Breast epithelium (tissue), 3 donors: Measurements from ENCODE around the gene CRYBG1.

Experiments
- CTCF ChIP-seq, 3 donors: fragments of 450-650 bp; IDR thresholded peaks; one replicate each; pipeline ENCODE4 v1.5.1; 2016 to 2017; ENCODE audit warnings: antibody characterized with exemption in 3 of 3, mild to moderate bottlenecking in 3 of 3, moderate library complexity in 3 of 3
- POLR2A ChIP-seq: fragments of 450-650 bp; IDR thresholded peaks from one replicate; pipeline ENCODE4 v1.6.1; 2016; ENCODE audit warnings: antibody characterized with exemption, mild to moderate bottlenecking, moderate library complexity
- POLR2AphosphoS5 ChIP-seq, 3 donors: sonication (generic); formaldehyde crosslinking; IDR thresholded peaks; one replicate each; pipeline ENCODE4 v1.6.1; 2017; ENCODE audit warnings: antibody characterized with exemption in 3 of 3

GRCh38 chr6:106508834-106509233, 148.3 kb downstream of the CRYBG1 start:
- TF ChIP-seq CTCF (IDR thresholded peaks at IDR 0.05), result no peak
- no peak for TF ChIP-seq POLR2AphosphoS5 (IDR thresholded peaks at IDR 0.05)
- no peak for TF ChIP-seq POLR2A
